HCT116 (cell line): ENCODE data around the gene ARID3A.

Experiments
- EZH2 ChIP-seq: fragments of 200-600 bp; sonication (generic); IDR thresholded peaks from 2 replicates; pipeline ENCODE4 v1.6.1; 2017; ENCODE audit warnings: antibody characterized with exemption, mixed run types
- SIN3A ChIP-seq: IDR thresholded peaks from 2 replicates; pipeline ENCODE4 v1.6.1; 2012; ENCODE audit warnings: low read depth

DNA sequence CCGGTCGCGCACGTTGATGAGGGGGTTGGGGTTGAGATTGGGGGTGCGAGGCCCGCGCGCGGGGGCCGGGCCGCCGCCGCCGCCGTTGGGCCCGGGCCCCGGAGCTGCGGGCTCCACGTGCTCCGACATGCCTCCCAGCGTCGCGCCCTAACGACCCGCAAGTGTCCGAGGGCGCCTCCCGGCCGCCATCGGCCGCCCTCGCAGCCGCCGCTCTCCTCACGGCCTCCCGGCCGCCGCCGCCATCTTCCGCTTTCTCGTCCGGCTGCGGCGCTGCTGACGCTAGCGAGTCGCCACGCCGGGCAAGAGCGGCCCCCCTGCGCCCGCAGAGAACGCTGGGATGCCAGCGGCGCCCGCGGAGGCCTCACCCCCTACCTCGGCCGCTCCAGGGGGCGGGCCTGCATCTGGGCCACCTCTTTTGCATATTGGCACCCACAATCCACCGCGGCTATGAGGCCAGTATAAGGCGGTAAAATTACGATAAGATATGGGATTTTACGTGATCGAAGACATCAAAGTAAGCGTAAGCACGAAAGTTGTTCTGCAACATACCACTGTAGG is 95.1 kb downstream of the ARID3A start, which contains the start of gene TMEM259:
- TF ChIP-seq SIN3A (no peak), EZH2 (no peak)
